Endothelial cell of umbilical vein (primary cell): ENCODE data around the gene FGFR3. TPM values are rescaled to one million over a fixed set of nuclear protein-coding genes. Genes with fewer than 3 reads are reported as not detected.
A peak's percentile ranks its signal among the peaks of the same experiment; 100 is the strongest.

Experiments used
- BruUV-seq: library from RNA; stranded (reverse); fragments of 400-500 nt; replicated peaks from 2 replicates; lab custom pipeline; 2021; lab: Mats Ljungman, UMichigan
- CTCF ChIA-PET: fragments of 300-600, 350-600 bp; sonication (Branson Sonifier 250); formaldehyde crosslinking; loops from one replicate; lab custom pipeline; 2021; ENCODE audit warnings: antibody characterized with exemption, inconsistent platforms; lab: Charles Lee
- POLR2A ChIA-PET: fragments of 300-600, 350-600 bp; sonication (Branson Sonifier 250); formaldehyde crosslinking; loops from one replicate; lab custom pipeline; 2021; ENCODE audit warnings: antibody characterized with exemption, inconsistent platforms; lab: Charles Lee
- DNase-seq: peaks from one replicate; pipeline ENCODE4 v3.0.0-alpha.2; 2011; ENCODE audit warnings: low read depth, low spot score
- FAIRE-seq: peaks from 2 replicates; lab custom pipeline; 2011; peaks lifted over from hg19 to GRCh38; lab: Jason Lieb, UNC
- H2AFZ ChIP-seq: 2 replicates; pipeline ENCODE4 v1.6.0; 2012; ENCODE audit warnings: low read depth, low read length, control low read depth, inconsistent platforms
- H3K27ac ChIP-seq: 2 replicates; pipeline ENCODE4 v1.5.1; 2011; ENCODE audit warnings: low read depth, mild to moderate bottlenecking, control low read depth, low read length, moderate library complexity; ENCODE audit not compliant: insufficient read depth
- H3K27me3 ChIP-seq, 2 experiments: 2 replicates each; pipeline versions ENCODE4 v1.6.0 to v1.6.1; 2011; ENCODE audit warnings: low read length in 2 of 2, mixed read lengths in 1 of 2; ENCODE audit not compliant: control insufficient read depth in 2 of 2, insufficient read depth in 2 of 2
- H3K36me3 ChIP-seq, 2 experiments: 2 replicates in 1 of 2; 3 replicates in 1 of 2; pipeline ENCODE4 v1.5.1; 2011; ENCODE audit warnings: low read length in 2 of 2, mild to moderate bottlenecking in 1 of 2, moderate library complexity in 1 of 2; ENCODE audit not compliant: control insufficient read depth in 2 of 2, insufficient read depth in 2 of 2; ENCODE audit errors: extremely low read depth in 1 of 2
- H3K4me1 ChIP-seq: 3 replicates; pipeline ENCODE4 v1.5.1; 2011; ENCODE audit warnings: mild to moderate bottlenecking, low read length; ENCODE audit not compliant: control insufficient read depth, insufficient read depth; ENCODE audit errors: extremely low read depth
- H3K4me2 ChIP-seq: 2 replicates; pipeline ENCODE4 v1.6.1; 2011; ENCODE audit warnings: low read length, control low read depth, mixed read lengths; ENCODE audit not compliant: insufficient read depth
- H3K4me3 ChIP-seq, 3 experiments: fragments of 200-600 bp in 1 of 3; sonication (generic), shearing (Covaris generic) in 1 of 3; replicated peaks in 1 of 3; 2 replicates each; pipeline ENCODE4 v1.5.1; 2011 to 2016; ENCODE audit warnings: control low read depth in 3 of 3, low read length in 3 of 3, mild to moderate bottlenecking in 2 of 3, inconsistent platforms in 1 of 3, low read depth in 1 of 3, moderate library complexity in 1 of 3; ENCODE audit not compliant: insufficient read depth in 1 of 3
- H3K79me2 ChIP-seq: 2 replicates; pipeline ENCODE4 v1.6.0; 2012; ENCODE audit warnings: low read length, inconsistent platforms; ENCODE audit not compliant: control insufficient read depth, insufficient read depth
- H3K9ac ChIP-seq: replicated peaks from 2 replicates; pipeline ENCODE3; 2011; ENCODE audit warnings: low read length, control low read depth; ENCODE audit not compliant: insufficient read depth; ENCODE audit errors: extremely low read depth
- H3K9me1 ChIP-seq: replicated peaks from 3 replicates; pipeline ENCODE4 v1.6.0; 2011; ENCODE audit warnings: mild to moderate bottlenecking, low read length; ENCODE audit not compliant: control insufficient read depth, insufficient read depth; ENCODE audit errors: extremely low read depth
- H3K9me3 ChIP-seq: replicated peaks from 2 replicates; pipeline ENCODE4 v1.5.1; 2012; ENCODE audit warnings: low read length, inconsistent platforms; ENCODE audit not compliant: control insufficient read depth, insufficient read depth
- H4K20me1 ChIP-seq: replicated peaks from 2 replicates; pipeline ENCODE3; 2011; ENCODE audit warnings: mild to moderate bottlenecking, low read length; ENCODE audit not compliant: control insufficient read depth, insufficient read depth; ENCODE audit errors: extremely low read depth
- CTCF ChIP-seq, 2 donors: IDR thresholded peaks; 1 replicate in 1 of 2; 2 replicates in 1 of 2; pipeline ENCODE4 v1.5.1; 2011; ENCODE audit warnings: low read length in 2 of 2, mild to moderate bottlenecking in 2 of 2, moderate library complexity in 2 of 2, control low read depth in 1 of 2, inconsistent platforms in 1 of 2, low read depth in 1 of 2; ENCODE audit not compliant: insufficient read depth in 1 of 2; ENCODE audit errors: extremely low read depth in 1 of 2
- EZH2 ChIP-seq: IDR thresholded peaks from 2 replicates; pipeline ENCODE4 v1.6.1; 2012; ENCODE audit warnings: borderline replicate concordance, low read depth, mild to moderate bottlenecking, moderate library complexity, low read length, inconsistent platforms; ENCODE audit not compliant: severe bottlenecking
- FOS ChIP-seq: IDR thresholded peaks from 2 replicates; pipeline ENCODE4 v1.6.1; 2011; ENCODE audit warnings: mild to moderate bottlenecking, low read length, moderate library complexity, borderline replicate concordance; ENCODE audit not compliant: insufficient read depth
- GATA2 ChIP-seq: IDR thresholded peaks from 2 replicates; pipeline ENCODE4 v1.7.0; 2011; ENCODE audit warnings: low read depth, mild to moderate bottlenecking, moderate library complexity, mixed read lengths, low read length; ENCODE audit not compliant: insufficient read length, insufficient read depth
- JUN ChIP-seq: IDR thresholded peaks from 2 replicates; pipeline ENCODE4 v1.6.1; 2011; ENCODE audit warnings: borderline replicate concordance, low read depth; ENCODE audit not compliant: insufficient read length, insufficient read depth
- MAX ChIP-seq: IDR thresholded peaks from 2 replicates; pipeline ENCODE4 v1.6.1; 2011; ENCODE audit not compliant: insufficient read depth, insufficient read length
- MYC ChIP-seq: IDR thresholded peaks from one replicate; pipeline ENCODE4 v1.6.1; 2011; ENCODE audit warnings: mild to moderate bottlenecking, low read depth, low read length
- POLR2A ChIP-seq: IDR thresholded peaks from 2 replicates; pipeline ENCODE4 v1.6.1; 2012; ENCODE audit warnings: low read depth, mild to moderate bottlenecking, control low read depth, low read length
- POLR2AphosphoS5 ChIP-seq: IDR thresholded peaks from 2 replicates; pipeline ENCODE4 v1.6.1; 2012; ENCODE audit warnings: low read depth, mild to moderate bottlenecking, control low read depth, low read length, moderate library complexity; ENCODE audit not compliant: insufficient read depth
- dilution Hi-C: fragments of 300-500 bp; cut with MboI; formaldehyde crosslinking; loops from one replicate; pipeline ENCODE4 v1.15.0; 2019; ENCODE audit warnings: low sequenced_read_pairs; ENCODE audit not compliant: extremely low pct_ligation_motif_present
- intact Hi-C: fragments of 100-400 bp; cut with micrococcal nuclease; formaldehyde crosslinking; loops from one replicate; pipeline ENCODE4 v1.10.0; 2022
- polyA plus RNA-seq, 4 experiments: library from polyadenylated mRNA; depleted of rRNA in 3 of 4; stranded (reverse) in 3 of 4; unstranded in 1 of 4; fragments of >200 nt; gene quantifications; 2 replicates each; pipeline versions ENCODE4 v1.2.1 to v1.2.3, GENCODE V29; 2011 to 2012; ENCODE audit warnings: missing spikeins in 1 of 4
- total RNA-seq: library from RNA; stranded (reverse); gene quantifications from 2 replicates; pipeline ENCODE4 v1.2.3, GENCODE V29; 2021

The FGFR3 gene
- total and polyA plus RNA-seq, 2 donors (not counting 3 experiments of a cell fraction or from before 2014, with no cell fraction given), result 0.73 to 1.2 TPM

GRCh38 chr4:1819284-1819683, 26.2 kb downstream of the FGFR3 start:
- TF ChIP-seq CTCF (IDR thresholded peaks at IDR 0.05; ENCODE audit: extremely low read depth in 1 of 2, insufficient read depth in 1 of 2, low read depth in 1 of 2, low read length in 2 of 2), result no peak
- no peak for TF ChIP-seq JUN
- no peak for TF ChIP-seq EZH2
- no peak for TF ChIP-seq MYC
- no peak for TF ChIP-seq MAX
- TF ChIP-seq FOS, result no peak
- TF ChIP-seq POLR2A, result no peak
- no peak for TF ChIP-seq POLR2AphosphoS5
- TF ChIP-seq GATA2, result no peak
- Histone ChIP-seq H3K27me3 (no peaks in the 10 kb centered on the region), H4K20me1 (no peaks in the 10 kb centered on the region), H3K36me3 (peaks cover 6 to 41% of the 10 kb centered on the region in 2 experiments), H3K9ac (no peak overlapping the region), H2AFZ (no peak overlapping the region), H3K79me2 (no peaks in the 10 kb centered on the region), H3K4me2 (no peak overlapping the region), H3K9me3 (no peaks in the 10 kb centered on the region), H3K4me3 (no peak overlapping the region), H3K4me1 (no peaks in the 10 kb centered on the region), H3K9me1 (no peaks in the 10 kb centered on the region), H3K27ac (no peak overlapping the region)
- POLR2A ChIA-PET, result no interaction called here
- CTCF ChIA-PET, result interaction anchor here (0.7 to 1.8 kb wide), 7 partner anchors 8 to 92 kb away, joined by 3 to 7 read pairs (median 4); no protein-coding TSS in a partner anchor
- no TSS peak for BruUV-seq
- DNase-seq (peak; percentile 55), FAIRE-seq (peak; percentile 62)
- dilution Hi-C loops, result no loop called here
- intact Hi-C loops, result no loop called here
